GM19238 (cell line): ENCODE data around the gene MAX.

Source experiments
- DNase-seq: peaks from one replicate; pipeline ENCODE4 v3.0.0; 2011; ENCODE audit warnings: low spot score; ENCODE audit not compliant: insufficient read length

Gene MAX

GRCh38 chr14:65102441-65103149 is at the start of gene MAX:
MAX (minus strand) TSS chr14:65102517; CDS start chr14:65102339, 178 bp downstream.
- peak; percentile 93 for DNase-seq

GRCh38 chr14:65151609-65151956 is 49.3 kb upstream of the MAX start:
- DNase-seq = no peak

GRCh38 chr14:65150898-65151608 is 48.7 kb upstream of the MAX start:
- no peak for DNase-seq

GRCh38 chr14:65149116-65149515 is 46.8 kb upstream of the MAX start:
- no peak for DNase-seq

GRCh38 chr14:65144170-65144569 is 41.9 kb upstream of the MAX start:
- DNase-seq = no peak

- DNase-seq = no peak
These were observed 40.8 kb upstream of the MAX start for GRCh38 chr14:65142914-65143625.

GRCh38 chr14:65142429-65142828 is 40.1 kb upstream of the MAX start:
- DNase-seq = no peak

GRCh38 chr14:65141523-65141922 is 39.2 kb upstream of the MAX start:
- DNase-seq = no peak

GRCh38 chr14:65137648-65138307 is 35.5 kb upstream of the MAX start:
- DNase-seq = no peak

GRCh38 chr14:65134651-65135579 is 32.6 kb upstream of the MAX start:
- DNase-seq = no peak

GRCh38 chr14:65132855-65133254 is 30.5 kb upstream of the MAX start:
- DNase-seq = no peak

GRCh38 chr14:65131301-65131701 is 29.0 kb upstream of the MAX start:
- DNase-seq = no peak

- no peak for DNase-seq
These were observed 25.8 kb upstream of the MAX start for GRCh38 chr14:65128096-65128495.

- DNase-seq = no peak
These were observed 15.7 kb upstream of the MAX start for GRCh38 chr14:65117769-65118745.

GRCh38 chr14:65115615-65116014 is 13.3 kb upstream of the MAX start:
- DNase-seq = no peak

GRCh38 chr14:65110525-65110924 is 8.2 kb upstream of the MAX start:
- no peak for DNase-seq

GRCh38 chr14:65109357-65109756 is 7.0 kb upstream of the MAX start:
- DNase-seq = no peak

- no peak for DNase-seq
These were observed 4.9 kb upstream of the MAX start for GRCh38 chr14:65107200-65107599.

GRCh38 chr14:65106736-65107135 is 4.4 kb upstream of the MAX start:
- no peak for DNase-seq

- no peak for DNase-seq
These were observed 4.0 kb upstream of the MAX start for GRCh38 chr14:65106316-65106715.
